HEK293T (cell line): Measurements from ENCODE around the gene FRMD4B.

Experiments
- CTCF ChIA-PET: fragments of 350-600 bp; formaldehyde crosslinking; extraction: SDS; loops from one replicate; lab custom pipeline; 2021; ENCODE audit warnings: antibody characterized with exemption, inconsistent platforms; lab: Yijun Ruan, JAX
- POLR2A ChIA-PET: fragments of 350-600 bp; formaldehyde crosslinking; extraction: SDS; loops from one replicate; lab custom pipeline; 2020; ENCODE audit warnings: antibody characterized with exemption, inconsistent platforms; lab: Yijun Ruan, JAX
- DNase-seq: peaks from one replicate; pipeline ENCODE4 v3.0.0; 2012; ENCODE audit warnings: mixed read lengths; ENCODE audit errors: extremely low spot score
- ARNT ChIP-seq: fragments of 450-650 bp; IDR thresholded peaks from 2 replicates; pipeline ENCODE4 v1.6.1; 2017; ENCODE audit warnings: mild to moderate bottlenecking
- BHLHE40 ChIP-seq: fragments of 450-650 bp; IDR thresholded peaks from 2 replicates; pipeline ENCODE4 v1.6.1; 2016; ENCODE audit warnings: mild to moderate bottlenecking, moderate library complexity, borderline replicate concordance
- CTBP1 ChIP-seq: fragments of 450-650 bp; IDR thresholded peaks from 2 replicates; pipeline ENCODE4 v1.6.1; 2016; ENCODE audit warnings: borderline replicate concordance
- ELF4 ChIP-seq: fragments of 450-650 bp; IDR thresholded peaks from 2 replicates; pipeline ENCODE4 v1.6.1; 2017; ENCODE audit warnings: antibody characterized with exemption
- FOXA1 ChIP-seq: fragments of 450-650 bp; IDR thresholded peaks from 2 replicates; pipeline ENCODE4 v1.6.1; 2016; ENCODE audit warnings: mild to moderate bottlenecking
- FOXK2 ChIP-seq: fragments of 450-650 bp; IDR thresholded peaks from 2 replicates; pipeline ENCODE4 v1.6.1; 2016; ENCODE audit warnings: mild to moderate bottlenecking
- FOXM1 ChIP-seq: fragments of 450-650 bp; IDR thresholded peaks from 2 replicates; pipeline ENCODE4 v1.6.1; 2017; ENCODE audit warnings: mild to moderate bottlenecking, borderline replicate concordance
- HDGF ChIP-seq: fragments of 450-650 bp; IDR thresholded peaks from 2 replicates; pipeline ENCODE4 v1.6.1; 2017; ENCODE audit warnings: antibody characterized with exemption, borderline replicate concordance
- L3MBTL2 ChIP-seq: fragments of 450-650 bp; conservative IDR thresholded peaks from 2 replicates; pipeline ENCODE4 v1.6.1; 2016; ENCODE audit warnings: mild to moderate bottlenecking
- LEF1 ChIP-seq: fragments of 450-650 bp; IDR thresholded peaks from 2 replicates; pipeline ENCODE4 v1.6.1; 2017; ENCODE audit warnings: mild to moderate bottlenecking, borderline replicate concordance
- NFRKB ChIP-seq: fragments of 450-650 bp; IDR thresholded peaks from 2 replicates; pipeline ENCODE4 v1.6.1; 2016; ENCODE audit warnings: mild to moderate bottlenecking, moderate library complexity
- SP1 ChIP-seq: fragments of 450-650 bp; IDR thresholded peaks from 2 replicates; pipeline ENCODE4 v1.6.1; 2017
- SUZ12 ChIP-seq: fragments of 450-650 bp; IDR thresholded peaks from 2 replicates; pipeline ENCODE4 v1.6.1; 2016; ENCODE audit warnings: mild to moderate bottlenecking
- TARDBP ChIP-seq: fragments of 450-650 bp; IDR thresholded peaks from 2 replicates; pipeline ENCODE4 v1.6.1; 2016
- ZNF384 ChIP-seq: fragments of 450-650 bp; IDR thresholded peaks from 2 replicates; pipeline ENCODE4 v1.6.1; 2016
- TF ChIP-seq, protein P1 (sequence below): fragments of 450-650 bp; IDR thresholded peaks from 2 replicates; pipeline ENCODE4 v1.6.1; 2016

FRMD4B gene

DNA sequence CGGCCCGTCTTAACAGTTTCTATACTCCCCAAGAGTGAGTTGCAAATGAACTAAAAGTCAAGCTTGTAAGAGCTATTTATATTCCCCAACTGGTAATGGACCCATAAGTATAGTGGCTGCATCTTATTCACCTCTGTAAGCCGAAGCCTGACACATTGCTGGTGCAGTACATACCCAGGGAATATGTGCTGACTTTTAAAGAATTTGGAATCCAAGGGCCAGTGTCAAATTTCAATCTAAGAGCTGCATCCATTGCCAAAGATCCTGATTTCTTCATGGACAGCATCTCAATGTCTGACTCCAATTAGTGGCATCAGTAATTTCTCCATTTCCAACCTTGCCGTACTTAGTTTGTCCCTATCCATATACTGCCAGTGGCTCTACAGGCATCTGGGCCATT lies 42.0 kb downstream of the FRMD4B start:
- ChIA-PET CTCF (no interaction called here), POLR2A (no interaction called here)
- TF ChIP-seq FOXM1 = no peak
- TF ChIP-seq NFRKB = no peak
- no peak for TF ChIP-seq TARDBP
- no peak for TF ChIP-seq ELF4
- no peak for TF ChIP-seq CTBP1
- TF ChIP-seq BHLHE40 = no peak
- TF ChIP-seq ZNF384 = no peak

DNA sequence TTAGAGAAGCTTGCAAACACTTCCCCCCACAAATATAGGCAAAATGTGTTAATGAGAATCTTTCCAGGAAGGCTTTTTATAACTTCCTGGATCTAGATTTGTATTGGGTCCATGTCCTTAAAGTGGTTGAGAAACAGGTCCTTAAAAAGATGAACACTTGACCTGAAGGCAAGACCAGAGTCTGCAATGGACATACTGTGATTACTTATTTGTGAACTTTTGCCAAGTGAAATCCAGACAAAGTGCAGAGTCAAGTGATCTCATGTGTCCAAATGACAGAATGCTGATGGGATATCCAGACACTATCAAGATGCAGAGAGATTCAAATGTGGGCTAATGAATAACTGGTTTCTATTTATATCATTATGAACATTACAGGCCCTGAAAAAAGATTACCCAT lies 43.8 kb downstream of the FRMD4B start:
- CTCF ChIA-PET = no interaction called here
- DNase-seq = no peak
- no peak for TF ChIP-seq TARDBP
- no peak for TF ChIP-seq LEF1
- no peak for TF ChIP-seq FOXK2
- no peak for TF ChIP-seq L3MBTL2
- TF ChIP-seq BHLHE40 = no peak
- TF ChIP-seq ARNT = no peak
- TF ChIP-seq CTBP1 = no peak
- TF ChIP-seq SP1 = no peak
- no peak for TF ChIP-seq ZNF384
- TF ChIP-seq FOXM1 = no peak
- TF ChIP-seq SUZ12 = no peak
- POLR2A ChIA-PET = no interaction called here

More for the DNA sequence above, 42.0 kb downstream of the FRMD4B start:
- no peak for DNase-seq

DNA sequence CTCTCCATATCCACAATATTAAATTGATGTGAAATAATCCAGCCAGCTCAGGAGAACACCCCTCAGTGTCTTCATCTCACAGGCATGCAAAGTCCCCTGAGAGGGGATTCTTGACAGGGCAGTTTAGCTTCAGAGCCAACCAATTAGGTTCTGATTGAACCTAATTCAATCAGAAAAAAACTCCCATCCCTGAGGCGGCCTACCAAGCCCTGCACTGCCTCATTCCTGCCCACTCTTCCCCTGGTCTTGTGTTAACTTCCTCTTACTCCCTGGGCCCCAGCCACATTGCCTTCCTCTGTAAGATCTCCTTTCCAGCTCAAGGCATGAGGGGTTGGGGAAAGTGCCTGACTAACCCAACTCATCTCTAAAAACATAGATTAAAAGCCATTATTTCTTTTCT lies 46.1 kb downstream of the FRMD4B start:
- no peak for DNase-seq
- ChIA-PET POLR2A (no interaction called here), CTCF (no interaction called here)
- TF ChIP-seq HDGF (no peak), FOXM1 (no peak), NFRKB (no peak), FOXA1 (no peak), ARNT (no peak), TARDBP (no peak), CTBP1 (no peak), FOXK2 (no peak)

DNA sequence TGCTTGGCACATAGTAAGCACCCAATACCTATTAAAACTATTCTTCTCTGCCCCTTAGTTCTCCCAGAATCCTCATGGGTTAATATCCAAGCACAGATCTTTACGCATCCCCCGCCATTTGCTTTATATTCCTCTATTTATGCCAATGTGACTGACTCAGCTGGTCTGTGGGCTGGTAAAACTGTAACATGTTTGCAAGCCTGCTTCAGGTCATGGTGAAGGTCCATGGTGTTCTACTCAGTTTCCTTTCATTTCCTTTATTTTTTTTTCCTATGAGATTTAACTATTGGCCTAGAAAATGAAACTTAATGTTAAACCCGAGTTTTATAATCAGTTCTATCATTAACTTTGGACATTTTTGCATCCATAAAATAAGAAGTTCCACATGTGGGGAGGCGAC lies 47.0 kb downstream of the FRMD4B start:
- TF ChIP-seq ELF4 (no peak), SP1 (no peak)
- TF ChIP-seq, protein P1, sequence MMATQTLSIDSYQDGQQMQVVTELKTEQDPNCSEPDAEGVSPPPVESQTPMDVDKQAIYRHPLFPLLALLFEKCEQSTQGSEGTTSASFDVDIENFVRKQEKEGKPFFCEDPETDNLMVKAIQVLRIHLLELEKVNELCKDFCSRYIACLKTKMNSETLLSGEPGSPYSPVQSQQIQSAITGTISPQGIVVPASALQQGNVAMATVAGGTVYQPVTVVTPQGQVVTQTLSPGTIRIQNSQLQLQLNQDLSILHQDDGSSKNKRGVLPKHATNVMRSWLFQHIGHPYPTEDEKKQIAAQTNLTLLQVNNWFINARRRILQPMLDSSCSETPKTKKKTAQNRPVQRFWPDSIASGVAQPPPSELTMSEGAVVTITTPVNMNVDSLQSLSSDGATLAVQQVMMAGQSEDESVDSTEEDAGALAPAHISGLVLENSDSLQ = no peak
- ChIA-PET POLR2A (no interaction called here), CTCF (no interaction called here)
- DNase-seq = no peak

DNA sequence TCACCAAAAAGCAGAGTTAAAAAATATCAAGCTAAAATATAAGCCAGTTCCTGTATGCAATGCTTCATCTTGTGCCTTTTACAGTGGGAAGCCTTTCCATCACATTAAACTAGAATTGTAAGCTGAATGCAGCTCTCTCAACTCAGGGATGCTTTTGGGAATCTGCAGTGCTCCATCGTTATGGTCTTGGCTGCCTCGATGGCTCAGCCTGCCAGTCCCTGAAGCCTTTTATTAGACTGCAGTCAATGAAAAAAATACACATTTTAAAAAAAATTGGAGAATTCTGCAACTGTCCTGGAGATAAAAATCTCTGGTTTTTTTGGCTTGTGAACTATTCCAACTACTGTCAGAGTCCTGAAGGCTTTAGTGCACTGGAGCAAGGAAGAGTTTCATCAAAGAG lies 53.0 kb downstream of the FRMD4B start:
- TF ChIP-seq L3MBTL2 (no peak), LEF1 (no peak), FOXM1 (no peak)
- ChIA-PET CTCF (no interaction called here), POLR2A (no interaction called here)
- no peak for DNase-seq

DNA sequence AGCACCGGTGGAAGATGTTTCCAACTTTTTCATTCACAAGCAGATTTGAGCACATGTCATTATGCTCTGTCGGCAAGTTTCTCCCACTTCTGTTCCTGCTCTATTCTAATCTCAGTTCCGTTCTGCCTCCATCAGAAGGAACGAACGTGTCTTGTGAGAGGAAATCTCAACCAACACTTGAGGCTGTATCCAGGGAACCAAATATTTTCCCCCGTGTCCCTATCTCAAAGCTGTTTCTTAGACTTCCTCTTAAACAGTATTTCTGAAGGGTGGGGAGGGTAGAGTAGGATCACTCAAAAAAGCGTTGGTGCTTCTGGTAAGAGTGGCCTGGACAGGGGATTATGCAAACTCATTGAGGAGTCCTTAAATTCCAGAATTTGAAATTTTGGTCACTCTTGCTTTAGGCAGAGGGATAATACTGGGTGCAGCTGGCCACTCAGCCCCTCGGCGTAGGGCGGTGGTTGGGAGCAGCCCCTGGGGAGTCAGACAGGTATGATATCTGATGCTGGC lies 54.9 kb downstream of the FRMD4B start:
- ChIA-PET CTCF (no interaction called here), POLR2A (no interaction called here)
- no peak for DNase-seq
- no peak for TF ChIP-seq ELF4
- TF ChIP-seq FOXK2 = no peak
- TF ChIP-seq TARDBP = no peak
- TF ChIP-seq LEF1 = no peak
- TF ChIP-seq NFRKB = no peak
- no peak for TF ChIP-seq SP1
- no peak for TF ChIP-seq ARNT
- TF ChIP-seq FOXM1 = no peak
- no peak for TF ChIP-seq HDGF

DNA sequence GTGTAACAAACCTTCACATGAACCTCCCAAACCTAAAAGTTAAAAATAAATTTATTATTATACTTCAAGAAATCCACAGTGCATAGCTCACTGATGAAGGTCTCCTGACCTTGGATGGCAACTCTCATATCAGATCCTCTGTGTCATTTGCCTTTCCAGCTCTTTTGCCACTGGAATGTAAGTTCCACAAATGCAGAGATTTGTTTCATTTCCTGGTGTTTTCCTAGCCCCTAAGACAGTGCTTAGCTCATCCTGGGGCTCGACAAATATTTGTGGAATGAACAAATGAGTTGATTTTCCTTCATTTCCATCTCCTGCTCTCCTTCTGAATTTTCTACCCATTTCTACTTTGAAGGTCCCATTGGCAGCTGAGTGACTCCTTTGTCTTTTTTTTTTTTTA lies 56.0 kb downstream of the FRMD4B start:
- no peak for DNase-seq
- no peak for TF ChIP-seq L3MBTL2
- TF ChIP-seq SP1 = no peak
- no peak for TF ChIP-seq FOXK2
- no peak for TF ChIP-seq TARDBP
- no peak for TF ChIP-seq BHLHE40
- TF ChIP-seq ARNT = no peak
- TF ChIP-seq ZNF384 = no peak
- ChIA-PET POLR2A (no interaction called here), CTCF (no interaction called here)

DNA sequence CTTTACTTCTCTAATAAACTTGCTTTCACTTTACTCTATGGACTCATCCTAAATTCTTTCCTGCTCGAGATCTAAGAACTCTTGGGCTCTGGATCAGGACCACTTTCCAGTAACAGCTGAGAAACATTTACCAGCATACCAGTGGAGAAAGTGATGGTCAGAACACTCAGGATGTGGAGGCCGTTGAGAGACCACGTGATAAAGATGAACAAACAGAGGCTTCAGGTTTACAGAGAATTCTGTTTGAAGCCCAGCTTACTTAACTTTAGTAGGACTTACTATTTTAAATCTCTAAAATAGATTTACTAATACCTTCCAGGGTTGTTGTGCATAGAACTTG lies 57.0 kb downstream of the FRMD4B start:
- DNase-seq = no peak
- ChIA-PET POLR2A (no interaction called here), CTCF (no interaction called here)
- TF ChIP-seq NFRKB = no peak
- no peak for TF ChIP-seq ZNF384
- TF ChIP-seq SP1 = no peak
- no peak for TF ChIP-seq ELF4
- TF ChIP-seq HDGF = no peak
- TF ChIP-seq, protein P1 = no peak
- TF ChIP-seq TARDBP = no peak
- TF ChIP-seq CTBP1 = no peak
- TF ChIP-seq SUZ12 = no peak
- TF ChIP-seq FOXK2 = no peak
- no peak for TF ChIP-seq BHLHE40
- no peak for TF ChIP-seq FOXM1
- no peak for TF ChIP-seq ARNT
- TF ChIP-seq L3MBTL2 = no peak
